Esophagus squamous epithelium (tissue), 5 donors: ENCODE results near the gene CORO7. TPM values are rescaled to one million over a fixed set of nuclear protein-coding genes. Genes with fewer than 3 reads are reported as not detected.

Experiments
- DNase-seq: peaks from one replicate; lab custom pipeline; 2025; lab: John Stamatoyannopoulos, UW
- H3K27ac ChIP-seq, 4 donors: fragments of 200-600 bp; sonication (generic); one replicate each; pipeline ENCODE4 v1.5.1; 2016 to 2019; ENCODE audit warnings: mild to moderate bottlenecking in 1 of 4
- H3K27me3 ChIP-seq, 4 donors: fragments of 200-600 bp; sonication (generic); 1 replicate in 3 of 4; 2 replicates in 1 of 4; pipeline versions ENCODE4 v1.5.1 to v1.6.0; 2017 to 2021; ENCODE audit warnings: antibody characterized with exemption in 1 of 4
- H3K36me3 ChIP-seq, 3 donors: fragments of 200-600 bp; sonication (generic); one replicate each; pipeline ENCODE4 v1.5.1; 2016 to 2019
- H3K4me1 ChIP-seq, 3 donors: fragments of 200-600 bp; sonication (generic); one replicate each; pipeline ENCODE4 v1.5.1; 2017 to 2019
- H3K4me3 ChIP-seq, 4 donors: fragments of 200-600 bp; sonication (generic); 1 replicate in 3 of 4; 2 replicates in 1 of 4; pipeline ENCODE4 v1.5.1; 2016 to 2019; ENCODE audit warnings: mild to moderate bottlenecking in 2 of 4, moderate library complexity in 1 of 4
- H3K9me3 ChIP-seq, 3 donors: fragments of 200-600 bp; sonication (generic); one replicate each; pipeline ENCODE4 v1.5.1; 2016 to 2019
- CTCF ChIP-seq, 6 experiments: fragments of 450-650 bp in 4 of 6; fragments of 200-600 bp in 2 of 6; sonication (generic) in 2 of 6; IDR thresholded peaks; one replicate each; pipeline ENCODE4 v1.5.1; 2016 to 2019; ENCODE audit warnings: antibody characterized with exemption in 6 of 6, mild to moderate bottlenecking in 4 of 6, moderate library complexity in 4 of 6
- POLR2A ChIP-seq, 4 donors: fragments of 450-650 bp; IDR thresholded peaks; one replicate each; pipeline ENCODE4 v1.6.1; 2017; ENCODE audit warnings: antibody characterized with exemption in 4 of 4, mild to moderate bottlenecking in 4 of 4, moderate library complexity in 3 of 4
- WGBS, 2 donors: methylation state at CpG; one replicate each; pipeline ENCODE4 v1.1.5; 2018; 5-methylcytosine and 5-hydroxymethylcytosine counted together
- intact Hi-C: fragments of 100-400 bp; cut with DNase I; formaldehyde crosslinking; loops from one replicate; pipeline ENCODE4 v1.15.0; 2022
- total RNA-seq, 4 donors: library from RNA; depleted of rRNA; stranded (reverse); fragments of >200 nt; gene quantifications; one replicate each; pipeline ENCODE4 v1.1.0, GENCODE V29; 2016
- donor health status: DM: yes; HTN: yes; CAD: no.

Gene CORO7
- total RNA-seq, 4 donors from 2014 or later = 15.8 to 25.9 (median 17.8) TPM

DNA sequence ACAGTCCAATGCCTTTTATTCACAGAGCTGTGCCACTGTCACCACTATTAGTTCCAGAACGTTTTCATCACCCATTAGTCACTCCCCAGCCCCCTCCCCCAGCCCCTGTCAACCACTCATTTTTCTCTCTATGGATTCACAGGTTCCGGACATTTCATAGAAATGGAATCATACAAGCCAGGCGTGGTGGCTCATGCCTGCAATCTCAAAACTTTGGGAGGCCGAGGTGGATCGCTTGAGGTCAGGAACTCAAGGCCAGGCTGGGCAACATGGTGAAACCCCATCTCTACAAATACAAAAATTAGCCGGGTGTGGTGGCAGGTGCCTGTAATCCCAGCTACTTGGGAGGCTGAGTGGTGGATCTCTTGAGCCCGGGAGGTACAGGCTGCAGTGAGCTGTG is 64.5 kb downstream of the CORO7 start:
- 59 to 76% methylated on average over 7 of the region's 7 CpGs for whole genome bisulfite sequencing, 2 donors
- H3K27ac ChIP-seq = peak overlapping the region in 2 of 4 donors; percentile 73 to 96
- no peaks in the 10 kb centered on the region for H3K27me3 ChIP-seq
- peaks cover 0 to 17% (median 0%) of the 10 kb centered on the region in 3 donors for H3K36me3 ChIP-seq
- H3K9me3 ChIP-seq = no peaks in the 10 kb centered on the region
- no peak for DNase-seq
- TF ChIP-seq POLR2A (IDR thresholded peaks at IDR 0.05) = no peak
- no peak for TF ChIP-seq CTCF (IDR thresholded peaks at IDR 0.05)
- no peak overlapping the region for H3K4me3 ChIP-seq
- peaks cover 19 to 46% (median 22%) of the 10 kb centered on the region in 3 donors for H3K4me1 ChIP-seq
- intact Hi-C loops = no loop called here

GRCh38 chr16:4350787-4351659 is 65.4 kb downstream of the CORO7 start, which contains the start of gene PAM16:
PAM16 (minus strand) TSS chr16:4351321; CDS start chr16:4351234, 87 bp downstream.
- TF ChIP-seq POLR2A (IDR thresholded peaks at IDR 0.05) (peak in 2 of 4 donors; percentile 16 to 48), CTCF (IDR thresholded peaks at IDR 0.05) (peak in 2 of 6 experiments; percentile 10 to 16)
- Histone ChIP-seq H3K36me3 (peaks cover 0 to 13% (median 0%) of the 10 kb centered on the region in 3 donors), H3K27me3 (no peaks in the 10 kb centered on the region), H3K4me3 (peak within 1 kb of the TSS; percentile 67 to 98 (median 92)), H3K9me3 (no peaks in the 10 kb centered on the region), H3K4me1 (peaks cover 19 to 53% (median 22%) of the 10 kb centered on the region in 3 donors), H3K27ac (peak within 1 kb of the TSS; percentile 73 to 96 (median 90))
- WGBS, 2 donors = 0 to 2% methylated on average over 5 to 12 of the region's 81 CpGs
- DNase-seq = peak; percentile 74
- intact Hi-C loops = no loop called here

DNA sequence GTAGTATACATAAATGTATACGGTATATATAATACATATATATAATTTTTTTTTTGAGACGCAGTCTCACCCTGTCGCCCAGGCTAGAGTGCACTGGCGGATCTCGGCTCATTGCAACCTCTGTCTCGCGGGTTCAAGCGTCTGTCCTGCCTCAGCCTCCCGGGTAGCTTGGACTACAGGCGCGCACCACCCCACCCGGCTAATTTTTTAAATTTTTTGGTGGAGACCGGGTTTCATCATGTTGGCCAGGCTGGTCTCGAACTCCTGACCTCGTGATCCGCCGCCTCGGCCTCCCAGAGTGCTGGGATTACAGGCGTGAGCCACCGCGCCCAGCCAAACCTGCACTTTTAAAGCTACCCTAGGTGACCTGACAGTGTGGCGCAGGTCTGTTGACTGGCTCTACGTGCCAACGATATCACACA is 66.0 kb downstream of the CORO7 start:
- H3K27ac ChIP-seq = peak overlapping the region; percentile 73 to 96 (median 90)
- H3K27me3 ChIP-seq = no peaks in the 10 kb centered on the region
- 41 to 46% methylated on average over 16 to 20 of the region's 24 CpGs for WGBS, 2 donors
- peaks cover 0 to 13% (median 0%) of the 10 kb centered on the region in 3 donors for H3K36me3 ChIP-seq
- H3K4me3 ChIP-seq = peak overlapping the region; percentile 67 to 98 (median 92)
- H3K4me1 ChIP-seq = peaks cover 19 to 59% (median 22%) of the 10 kb centered on the region in 3 donors
- intact Hi-C loops = no loop called here
- no peak for DNase-seq
- TF ChIP-seq CTCF (IDR thresholded peaks at IDR 0.05) = no peak
- TF ChIP-seq POLR2A (IDR thresholded peaks at IDR 0.05) = no peak
- H3K9me3 ChIP-seq = no peaks in the 10 kb centered on the region

DNA sequence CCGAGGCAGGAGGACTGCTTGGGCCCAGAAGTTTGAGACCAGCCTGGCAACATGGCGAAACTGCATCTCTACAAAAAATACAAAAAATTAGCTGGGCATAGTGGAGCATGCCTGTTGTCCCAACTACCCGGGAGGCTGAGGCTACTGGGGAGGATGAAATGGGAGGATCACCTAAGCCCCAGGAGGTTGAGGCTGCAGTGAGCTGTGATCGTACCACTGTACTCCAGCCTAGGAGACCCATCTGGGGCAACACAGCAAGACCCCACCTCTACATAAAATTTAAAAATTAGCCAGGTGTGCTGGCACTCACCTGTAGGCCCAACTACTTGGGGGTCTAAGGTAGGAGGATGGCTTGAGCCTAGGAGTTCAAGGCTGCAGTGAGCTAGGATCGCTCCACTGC is 67.1 kb downstream of the CORO7 start:
- H3K27ac ChIP-seq = no peak overlapping the region
- TF ChIP-seq POLR2A (IDR thresholded peaks at IDR 0.05) (no peak), CTCF (IDR thresholded peaks at IDR 0.05) (no peak)
- peaks cover 0 to 4% (median 0%) of the 10 kb centered on the region in 3 donors for H3K36me3 ChIP-seq
- no peaks in the 10 kb centered on the region for H3K9me3 ChIP-seq
- WGBS, 2 donors = 93 to 97% methylated on average over 1 to 4 of the region's 5 CpGs
- H3K4me3 ChIP-seq = no peak overlapping the region
- peaks cover 19 to 67% (median 22%) of the 10 kb centered on the region in 3 donors for H3K4me1 ChIP-seq
- H3K27me3 ChIP-seq = no peaks in the 10 kb centered on the region
- intact Hi-C loops = no loop called here
- no peak for DNase-seq
